K562 (cell line): ENCODE data around the gene CNTN4. TPM values are rescaled to one million over a fixed set of nuclear protein-coding genes. Genes with fewer than 3 reads are reported as not detected.

Source experiments
- ATAC-seq: fragments of 200-7000 bp; cut with Tn5 transposase; 3 replicates; pipeline ENCODE4 v1.9.1; 2020; ENCODE audit warnings: moderate library complexity
- BruUV-seq: library from RNA; stranded (reverse); fragments of 400-500 nt; replicated peaks from 2 replicates; lab custom pipeline; 2021; lab: Mats Ljungman, UMichigan
- CTCF ChIA-PET: fragments of 300-600 bp; formaldehyde crosslinking; extraction: SDS; loops from one replicate; lab custom pipeline; 2021; ENCODE audit warnings: low intra/inter-chr PET ratio; lab: Yijun Ruan, JAX
- POLR2A ChIA-PET: fragments of 300-600, 350-650 bp; sonication (Branson Sonifier 250); formaldehyde crosslinking; extraction: SDS; loops from one replicate; lab custom pipeline; 2021; ENCODE audit warnings: antibody characterized with exemption, inconsistent platforms; lab: Yijun Ruan, JAX
- DNase-seq, 4 experiments: peaks; one replicate each; pipeline versions ENCODE4 v3.0.0 to v3.0.0-alpha.2; 2011 to 2018; ENCODE audit warnings: low spot score in 3 of 4, mixed read lengths in 3 of 4; ENCODE audit errors: extremely low read depth in 1 of 4
- FAIRE-seq: peaks from 2 replicates; lab custom pipeline; 2011; peaks lifted over from hg19 to GRCh38; lab: Jason Lieb, UNC
- H2AFZ ChIP-seq: 2 replicates; pipeline ENCODE4 v1.6.0; 2011; ENCODE audit warnings: low read depth, low read length, control low read depth, inconsistent platforms
- H3K27ac ChIP-seq: fragments of 200-600 bp; 3 replicates; pipeline ENCODE4 v1.8.0; 2011; ENCODE audit warnings: low read depth, mild to moderate bottlenecking, control low read depth, inconsistent platforms, low read length, moderate library complexity, mixed read lengths; ENCODE audit errors: extremely low read depth
- H3K27me3 ChIP-seq, 2 experiments: fragments of 300-600 bp in 1 of 2; 2 replicates in 1 of 2; 3 replicates in 1 of 2; pipeline versions ENCODE4 v1.6.0 to v1.8.0; 2011; ENCODE audit warnings: inconsistent platforms in 2 of 2, low read length in 2 of 2, mild to moderate bottlenecking in 1 of 2, mixed read lengths in 1 of 2, moderate library complexity in 1 of 2; ENCODE audit not compliant: control insufficient read depth in 2 of 2, insufficient read depth in 2 of 2
- H3K36me3 ChIP-seq: fragments of 300-600 bp; 3 replicates; pipeline ENCODE4 v1.8.0; 2011; ENCODE audit warnings: mild to moderate bottlenecking, low read length, inconsistent platforms; ENCODE audit not compliant: control insufficient read depth, insufficient read depth
- H3K4me1 ChIP-seq, 2 experiments: fragments of 200-600 bp in 1 of 2; replicated peaks in 1 of 2; 2 replicates in 1 of 2; 3 replicates in 1 of 2; pipeline versions ENCODE4 v1.5.1 to v1.8.0; 2011; ENCODE audit warnings: inconsistent platforms in 2 of 2, low read length in 2 of 2, mild to moderate bottlenecking in 1 of 2, mixed read lengths in 1 of 2, moderate library complexity in 1 of 2; ENCODE audit not compliant: control insufficient read depth in 2 of 2, insufficient read depth in 2 of 2
- H3K4me2 ChIP-seq: 2 replicates; pipeline ENCODE4 v1.6.1; 2011; ENCODE audit warnings: low read length, control low read depth, inconsistent platforms, mixed read lengths; ENCODE audit not compliant: insufficient read depth
- H3K4me3 ChIP-seq: fragments of 200-600 bp; sonication (generic), shearing (Covaris generic); 2 replicates; pipeline ENCODE4 v1.5.1; 2016; ENCODE audit warnings: control low read depth, inconsistent platforms
- H3K79me2 ChIP-seq: fragments of 200-600 bp; 3 replicates; pipeline ENCODE4 v1.8.0; 2011; ENCODE audit warnings: low read length, inconsistent platforms; ENCODE audit not compliant: control insufficient read depth, insufficient read depth
- H3K9ac ChIP-seq, 2 experiments: 2 replicates each; pipeline versions ENCODE4 v1.6.0 to v1.6.1; 2011; ENCODE audit warnings: low read depth in 2 of 2, low read length in 2 of 2, control low read depth in 1 of 2, inconsistent platforms in 1 of 2, mild to moderate bottlenecking in 1 of 2, mixed read lengths in 1 of 2; ENCODE audit not compliant: insufficient read depth in 1 of 2
- H3K9me1 ChIP-seq: one replicate; pipeline ENCODE4 v1.6.0; 2011; ENCODE audit warnings: inconsistent platforms, mild to moderate bottlenecking, low read length, moderate library complexity; ENCODE audit not compliant: control insufficient read depth, insufficient read depth
- H3K9me3 ChIP-seq: replicated peaks from 2 replicates; pipeline ENCODE4 v1.5.1; 2011; ENCODE audit warnings: low read depth, low read length, inconsistent platforms; ENCODE audit not compliant: control insufficient read depth, insufficient read depth
- H4K20me1 ChIP-seq: replicated peaks from 2 replicates; pipeline ENCODE4 v1.6.1; 2011; ENCODE audit warnings: low read length, inconsistent platforms, mixed read lengths; ENCODE audit not compliant: control insufficient read depth, insufficient read depth
- ATF1 ChIP-seq, 2 experiments: fragments of 450-650 bp in 1 of 2; IDR thresholded peaks; 2 replicates each; pipeline ENCODE4 v1.6.1; 2016; ENCODE audit warnings: missing compliant biosample characterization in 1 of 2, missing genetic modification characterization in 1 of 2
- BHLHE40 ChIP-seq: IDR thresholded peaks from 2 replicates; pipeline ENCODE4 v1.6.1; 2011; ENCODE audit warnings: low read length, improper control_type of control experiment
- C11orf30 ChIP-seq: fragments of 450-650 bp; IDR thresholded peaks from 2 replicates; pipeline ENCODE4 v1.6.1; 2016; ENCODE audit warnings: low read depth, mild to moderate bottlenecking
- CBX2 ChIP-seq: fragments of 200-600 bp; sonication (generic); IDR thresholded peaks from one replicate; pipeline ENCODE4 v1.6.1; 2012; ENCODE audit warnings: mild to moderate bottlenecking, low read length, inconsistent platforms; ENCODE audit not compliant: insufficient read depth, poor library complexity, severe bottlenecking
- JUND ChIP-seq, 2 experiments: IDR thresholded peaks; 2 replicates in 1 of 2; 3 replicates in 1 of 2; pipeline ENCODE4 v1.6.1; 2011; ENCODE audit warnings: borderline replicate concordance in 2 of 2, low read depth in 2 of 2, low read length in 2 of 2, improper control_type of control experiment in 1 of 2, missing biosample characterization in 1 of 2, missing genetic modification characterization in 1 of 2, missing genetic modification reagents in 1 of 2
- OTX1 ChIP-seq: fragments of 450-650 bp; formaldehyde crosslinking; IDR thresholded peaks from 2 replicates; pipeline ENCODE4 v1.4.0; 2022; ENCODE audit warnings: mild to moderate bottlenecking
- WGBS: fragments of 100-300 bp; shearing (Covaris generic); methylation state at CpG from one replicate; pipeline ENCODE4 v1.1.6; 2016; ENCODE audit warnings: low coverage, mixed read lengths; ENCODE audit not compliant: insufficient coverage; ENCODE audit errors: missing lambda C conversion rate; 5-methylcytosine and 5-hydroxymethylcytosine counted together
- in situ Hi-C: fragments of 300-500 bp; cut with MboI; formaldehyde crosslinking; loops from 4 replicates; pipeline ENCODE4 v1.15.0; 2018; ENCODE audit warnings: inconsistent platforms, mixed read lengths
- intact Hi-C: fragments of 100-400 bp; cut with micrococcal nuclease; formaldehyde crosslinking; loops from 2 replicates; pipeline ENCODE4 v1.14.2; 2022
- polyA plus RNA-seq, 8 experiments: library from polyadenylated mRNA; depleted of rRNA in 4 of 8; stranded (reverse) in 5 of 8; unstranded in 3 of 8; fragments of >200 nt; fragmentation: Nextera tagmentation in 2 of 8; fragmentation: Illumina TruSeq in 1 of 8; extraction: Ambion mirVana in 2 of 8; extraction: Trizol in 1 of 8; gene quantifications; 2 replicates each; pipeline versions ENCODE4 v1.2.1 to v1.2.3, GENCODE V29; 2011 to 2014; ENCODE audit warnings: inconsistent platforms in 1 of 8, missing spikeins in 1 of 8
- total RNA-seq, 7 experiments: library from RNA; depleted of rRNA in 6 of 7; stranded (reverse); fragments of >200 nt in 6 of 7; fragmentation: Illumina TruSeq in 2 of 7; extraction: Trizol in 2 of 7; gene quantifications; 2 replicates each; pipeline versions ENCODE4 v1.2.1 to v1.2.3, GENCODE V29; 2011 to 2021; ENCODE audit warnings: low replicate concordance in 1 of 7
- TF ChIP-seq, protein P1 (sequence below): sonication (generic); formaldehyde crosslinking; IDR thresholded peaks from 2 replicates; pipeline ENCODE4 v1.8.1; 2023; ENCODE audit warnings: mild to moderate bottlenecking, missing genetic modification reagents
- TF ChIP-seq, protein P2 (sequence below): fragments of 450-650 bp; IDR thresholded peaks from 2 replicates; pipeline ENCODE4 v1.7.0; 2016; ENCODE audit warnings: borderline replicate concordance

The CNTN4 gene
- total and polyA plus RNA-seq, 9 of the 15 experiments (the other 6 are each of a cell fraction or from before 2014, with no cell fraction given), result not detected

DNA sequence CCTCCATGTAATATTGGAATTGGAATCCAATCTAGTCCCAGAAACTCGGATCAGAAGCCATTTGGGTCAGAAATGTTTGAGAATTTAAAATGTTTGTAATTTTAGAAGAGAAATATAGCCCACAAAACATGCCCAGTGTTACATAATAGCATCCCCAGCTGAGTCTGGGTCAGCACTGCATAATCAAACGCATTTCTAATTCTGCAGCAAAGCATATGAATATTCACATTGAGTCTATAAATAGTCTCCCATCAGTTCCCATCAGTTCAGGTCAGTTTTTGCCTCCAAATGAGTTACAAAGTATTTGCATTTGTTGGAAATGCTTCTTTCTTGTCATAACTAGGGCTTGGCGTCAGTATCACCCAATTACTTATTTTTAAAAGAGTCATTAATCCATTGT lies 628.4 kb downstream of the CNTN4 start:
- ATAC-seq (no peak), DNase-seq (no peak), FAIRE-seq (no peak)
- Histone ChIP-seq H2AFZ (no peak overlapping the region), H4K20me1 (no peaks in the 10 kb centered on the region), H3K27ac (no peak overlapping the region), H3K9ac (no peak overlapping the region), H3K4me1 (no peaks in the 10 kb centered on the region), H3K4me3 (no peak overlapping the region), H3K9me3 (peaks cover 2% of the 10 kb centered on the region; the same call in 1 of the 2 replicates), H3K27me3 (no peaks in the 10 kb centered on the region), H3K4me2 (no peak overlapping the region), H3K9me1 (no peaks in the 10 kb centered on the region), H3K36me3 (no peaks in the 10 kb centered on the region), H3K79me2 (no peaks in the 10 kb centered on the region)
- in situ Hi-C loops (no loop called here), intact Hi-C loops (no loop called here)
- no peak for TF ChIP-seq ATF1 (CRISPR knock-in tag; IDR thresholded peaks at IDR 0.05)
- TF ChIP-seq ATF1 (tag; IDR thresholded peaks at IDR 0.05), result no peak
- TF ChIP-seq JUND (IDR thresholded peaks at IDR 0.05; ENCODE audit: borderline replicate concordance, low read depth, low read length), result no peak
- TF ChIP-seq JUND (tag; IDR thresholded peaks at IDR 0.05; ENCODE audit: borderline replicate concordance, low read depth, low read length), result no peak
- TF ChIP-seq BHLHE40, result no peak
- TF ChIP-seq C11orf30, result no peak
- TF ChIP-seq, protein P1, sequence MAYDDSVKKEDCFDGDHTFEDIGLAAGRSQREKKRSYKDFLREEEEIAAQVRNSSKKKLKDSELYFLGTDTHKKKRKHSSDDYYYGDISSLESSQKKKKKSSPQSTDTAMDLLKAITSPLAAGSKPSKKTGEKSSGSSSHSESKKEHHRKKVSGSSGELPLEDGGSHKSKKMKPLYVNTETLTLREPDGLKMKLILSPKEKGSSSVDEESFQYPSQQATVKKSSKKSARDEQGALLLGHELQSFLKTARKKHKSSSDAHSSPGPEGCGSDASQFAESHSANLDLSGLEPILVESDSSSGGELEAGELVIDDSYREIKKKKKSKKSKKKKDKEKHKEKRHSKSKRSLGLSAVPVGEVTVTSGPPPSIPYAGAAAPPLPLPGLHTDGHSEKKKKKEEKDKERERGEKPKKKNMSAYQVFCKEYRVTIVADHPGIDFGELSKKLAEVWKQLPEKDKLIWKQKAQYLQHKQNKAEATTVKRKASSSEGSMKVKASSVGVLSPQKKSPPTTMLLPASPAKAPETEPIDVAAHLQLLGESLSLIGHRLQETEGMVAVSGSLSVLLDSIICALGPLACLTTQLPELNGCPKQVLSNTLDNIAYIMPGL (CRISPR knock-in tag), result no peak
- TF ChIP-seq OTX1, result no peak
- no peak for TF ChIP-seq CBX2
- TF ChIP-seq, protein P2, sequence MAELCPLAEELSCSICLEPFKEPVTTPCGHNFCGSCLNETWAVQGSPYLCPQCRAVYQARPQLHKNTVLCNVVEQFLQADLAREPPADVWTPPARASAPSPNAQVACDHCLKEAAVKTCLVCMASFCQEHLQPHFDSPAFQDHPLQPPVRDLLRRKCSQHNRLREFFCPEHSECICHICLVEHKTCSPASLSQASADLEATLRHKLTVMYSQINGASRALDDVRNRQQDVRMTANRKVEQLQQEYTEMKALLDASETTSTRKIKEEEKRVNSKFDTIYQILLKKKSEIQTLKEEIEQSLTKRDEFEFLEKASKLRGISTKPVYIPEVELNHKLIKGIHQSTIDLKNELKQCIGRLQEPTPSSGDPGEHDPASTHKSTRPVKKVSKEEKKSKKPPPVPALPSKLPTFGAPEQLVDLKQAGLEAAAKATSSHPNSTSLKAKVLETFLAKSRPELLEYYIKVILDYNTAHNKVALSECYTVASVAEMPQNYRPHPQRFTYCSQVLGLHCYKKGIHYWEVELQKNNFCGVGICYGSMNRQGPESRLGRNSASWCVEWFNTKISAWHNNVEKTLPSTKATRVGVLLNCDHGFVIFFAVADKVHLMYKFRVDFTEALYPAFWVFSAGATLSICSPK, result no peak
- WGBS, result 0% methylated on average over 3 of the region's 3 CpGs
- CTCF ChIA-PET, result no interaction called here
- BruUV-seq, result no TSS peak
- POLR2A ChIA-PET, result no interaction called here
